Stimulated activated CD8-positive, alpha-beta memory T cell treated with anti-CD3 and anti-CD28 coated beads, Interleukin-7, amount 100 ng/mL, for 1 hour (primary cell): ENCODE data around the gene RPTOR.

Experiments used
- DNase-seq, 2 donors: peaks; one replicate each; pipeline ENCODE4 v3.0.0-alpha.2; 2020; ENCODE audit warnings: low read depth in 2 of 2

The RPTOR gene

DNA sequence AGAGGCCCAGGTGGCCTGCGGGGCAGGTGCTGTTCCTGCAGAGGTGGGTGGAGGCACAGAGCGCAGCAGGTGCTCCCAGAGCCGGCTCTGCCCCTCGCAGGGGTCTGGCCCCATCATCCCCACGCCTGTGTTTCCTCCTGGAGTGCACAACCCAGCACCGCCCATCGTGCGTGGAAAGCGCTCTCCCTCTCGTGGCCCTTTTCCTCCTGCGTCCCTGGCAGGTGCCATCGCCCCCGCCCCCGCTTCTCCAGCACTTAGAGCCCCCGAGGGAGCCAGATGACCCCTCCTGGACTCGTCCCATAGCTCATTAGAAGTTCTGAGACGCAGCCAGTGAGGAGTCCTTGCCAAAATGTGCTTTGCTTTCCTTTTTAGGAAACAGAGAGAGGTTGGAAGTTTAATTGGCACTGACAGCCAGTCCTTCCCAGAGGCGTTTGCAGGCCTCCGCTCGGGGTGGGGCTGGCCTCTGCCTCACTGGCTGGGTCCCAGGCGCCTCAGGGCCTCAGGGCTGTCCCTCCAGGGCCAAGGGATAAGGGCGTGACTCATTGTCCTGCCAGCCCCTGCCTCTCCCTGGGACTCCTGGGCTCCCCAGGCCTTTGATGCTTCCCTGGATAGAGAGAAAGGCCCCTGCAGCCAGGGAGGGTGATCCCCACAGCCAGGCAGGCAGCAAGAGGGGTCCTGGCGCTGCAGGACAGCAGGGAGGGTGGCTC lies 414.8 kb downstream of the RPTOR start:
- DNase-seq: no peak

DNA sequence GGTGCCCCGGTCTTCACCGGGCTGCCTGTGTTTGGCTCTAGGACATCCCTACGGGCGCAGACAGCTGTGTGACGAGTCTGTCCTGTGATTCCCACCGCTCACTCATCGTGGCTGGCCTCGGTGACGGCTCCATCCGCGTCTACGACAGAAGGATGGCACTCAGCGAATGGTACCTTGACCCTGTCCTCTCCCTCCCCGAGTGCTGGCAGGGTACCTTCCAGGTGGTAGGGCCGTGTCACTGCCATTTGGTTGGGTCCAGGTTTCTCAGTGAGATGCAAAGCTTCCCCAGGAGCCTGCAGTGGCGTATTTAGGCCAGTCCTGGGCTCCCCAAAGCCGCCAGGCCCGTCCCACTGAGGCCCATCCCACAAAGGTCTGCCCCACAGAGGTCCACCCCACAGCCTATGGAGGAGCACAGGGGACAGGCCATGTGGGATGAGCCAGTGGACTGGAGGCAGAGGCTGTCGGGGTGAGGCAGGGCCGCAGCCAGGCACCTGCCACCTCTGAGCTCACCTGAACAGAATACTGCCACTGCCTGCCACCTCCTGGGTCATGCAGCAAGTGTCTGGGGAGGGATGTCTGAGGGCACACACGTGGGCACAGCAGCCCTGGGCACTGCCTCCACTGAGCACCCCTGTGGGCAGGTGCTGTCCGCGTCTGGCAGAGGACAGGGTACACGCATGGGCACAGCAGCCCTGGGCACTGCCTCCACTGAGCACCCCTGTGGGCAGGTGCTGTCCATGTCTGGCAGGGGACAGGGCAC lies 415.6 kb downstream of the RPTOR start:
- no peak for DNase-seq

GRCh38 chr17:80960797-80961452 lies 416.3 kb downstream of the RPTOR start:
- no peak for DNase-seq

- no peak for DNase-seq
Measured at GRCh38 chr17:80961541-80962330, 417.1 kb downstream of the RPTOR start.

DNA sequence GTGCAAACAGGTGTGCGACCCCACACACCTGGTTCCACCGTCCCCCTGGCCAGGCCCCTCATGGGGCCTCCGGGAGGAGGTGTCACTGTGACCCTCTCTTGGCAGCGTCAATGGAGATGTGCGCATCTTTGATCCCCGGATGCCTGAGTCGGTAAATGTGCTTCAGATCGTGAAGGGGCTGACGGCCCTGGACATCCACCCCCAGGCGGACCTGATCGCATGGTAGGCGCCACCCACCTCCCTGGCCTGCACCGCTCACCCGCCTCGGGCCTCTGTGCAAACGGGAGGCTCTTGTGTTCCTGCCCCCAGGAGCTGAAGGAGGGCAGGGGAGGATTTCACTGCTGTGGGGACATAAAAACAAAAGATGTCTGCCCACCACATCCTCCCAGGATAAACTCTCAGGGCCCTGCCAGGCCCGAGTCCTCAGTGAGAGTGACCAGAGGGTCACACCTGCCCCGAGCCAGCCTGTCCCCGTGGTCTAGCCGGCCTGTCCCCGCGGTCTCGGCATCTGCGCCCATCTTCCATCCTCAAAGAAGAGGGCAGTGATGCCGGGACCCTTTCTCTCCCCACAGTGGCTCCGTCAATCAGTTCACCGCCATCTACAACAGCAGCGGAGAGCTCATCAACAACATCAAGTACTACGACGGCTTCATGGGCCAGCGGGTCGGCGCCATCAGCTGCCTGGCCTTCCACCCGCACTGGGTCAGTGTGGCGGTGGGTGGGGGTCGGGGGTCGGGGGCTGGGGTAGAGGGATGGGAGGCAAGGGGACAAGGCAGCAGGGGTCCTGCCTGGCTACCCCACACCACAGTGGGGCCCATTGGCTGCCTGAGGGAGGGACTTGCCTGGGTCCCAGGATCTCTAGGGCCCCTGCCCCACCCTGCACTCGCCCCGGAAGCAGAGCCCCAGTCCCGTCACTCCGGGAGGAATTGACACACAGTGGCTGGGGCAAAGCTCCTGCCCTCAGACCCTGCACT lies 418.0 kb downstream of the RPTOR start:
- DNase-seq: no peak

- no peak for DNase-seq
Measured at GRCh38 chr17:80963812-80964543, 419.3 kb downstream of the RPTOR start.

DNA sequence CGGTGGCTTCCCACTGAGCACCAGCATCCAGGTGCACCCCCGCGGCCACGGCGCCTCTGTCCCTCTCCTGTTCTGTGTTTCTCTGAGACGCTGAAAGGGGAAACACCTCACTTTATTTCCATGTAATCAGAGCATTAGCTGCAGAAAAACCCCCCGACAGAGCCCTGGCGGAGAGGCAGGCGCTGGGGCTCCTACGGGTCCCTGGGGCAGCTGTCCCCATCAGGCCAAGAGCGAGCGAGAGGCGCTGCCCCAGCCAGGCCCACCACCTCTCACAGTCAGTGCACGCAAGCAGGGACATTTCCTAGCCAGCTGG lies 419.9 kb downstream of the RPTOR start:
- DNase-seq: no peak

- no peak for DNase-seq
Measured at GRCh38 chr17:80964859-80965580, 420.4 kb downstream of the RPTOR start.

GRCh38 chr17:80965606-80966005 lies 421.0 kb downstream of the RPTOR start:
- no peak for DNase-seq

DNA sequence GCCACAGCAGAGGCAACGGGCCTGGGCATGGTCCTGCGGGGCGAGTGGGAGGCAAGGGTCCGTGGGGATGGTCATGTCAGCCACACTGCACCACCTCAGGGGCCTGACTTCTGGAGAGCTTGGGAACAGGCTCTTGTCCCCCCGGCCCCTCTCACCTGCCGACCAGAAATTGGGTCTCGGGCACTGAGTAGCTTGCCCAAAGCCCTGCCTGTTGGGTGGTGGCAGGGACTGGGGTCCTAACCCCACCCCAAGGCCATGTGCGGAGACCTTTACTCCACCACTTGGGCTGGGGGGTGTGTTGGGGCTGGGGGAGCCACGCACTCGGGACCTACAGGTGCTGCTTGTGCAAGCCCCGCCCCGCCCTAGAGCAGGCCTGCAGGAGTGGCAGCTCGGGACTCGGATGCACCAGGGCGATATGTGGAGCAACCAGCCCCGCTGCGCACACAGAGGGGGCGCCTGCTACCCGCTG lies 422.8 kb downstream of the RPTOR start:
- DNase-seq: no peak

GRCh38 chr17:80968602-80969029 lies 424.0 kb downstream of the RPTOR start:
- DNase-seq: no peak

GRCh38 chr17:80969030-80969673 lies 424.5 kb downstream of the RPTOR start:
- DNase-seq: no peak

DNA sequence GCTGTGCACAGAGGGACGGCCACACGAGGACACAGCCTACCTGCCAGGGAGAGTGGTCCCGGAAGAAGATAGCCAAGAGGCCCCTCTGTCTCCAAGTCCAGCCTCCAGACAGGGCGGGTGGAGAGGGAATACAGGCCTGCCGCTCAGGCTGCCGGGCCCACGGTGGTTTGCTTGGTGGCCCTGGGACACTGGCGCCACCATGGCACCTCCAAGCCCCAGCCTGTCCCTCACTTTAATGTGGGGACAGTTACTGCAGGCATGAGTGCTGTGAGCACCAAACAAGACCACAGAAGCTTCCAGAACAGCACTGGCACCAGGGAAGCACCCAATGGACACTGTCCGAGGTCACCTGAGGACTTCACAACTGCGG lies 425.0 kb downstream of the RPTOR start:
- DNase-seq: no peak

DNA sequence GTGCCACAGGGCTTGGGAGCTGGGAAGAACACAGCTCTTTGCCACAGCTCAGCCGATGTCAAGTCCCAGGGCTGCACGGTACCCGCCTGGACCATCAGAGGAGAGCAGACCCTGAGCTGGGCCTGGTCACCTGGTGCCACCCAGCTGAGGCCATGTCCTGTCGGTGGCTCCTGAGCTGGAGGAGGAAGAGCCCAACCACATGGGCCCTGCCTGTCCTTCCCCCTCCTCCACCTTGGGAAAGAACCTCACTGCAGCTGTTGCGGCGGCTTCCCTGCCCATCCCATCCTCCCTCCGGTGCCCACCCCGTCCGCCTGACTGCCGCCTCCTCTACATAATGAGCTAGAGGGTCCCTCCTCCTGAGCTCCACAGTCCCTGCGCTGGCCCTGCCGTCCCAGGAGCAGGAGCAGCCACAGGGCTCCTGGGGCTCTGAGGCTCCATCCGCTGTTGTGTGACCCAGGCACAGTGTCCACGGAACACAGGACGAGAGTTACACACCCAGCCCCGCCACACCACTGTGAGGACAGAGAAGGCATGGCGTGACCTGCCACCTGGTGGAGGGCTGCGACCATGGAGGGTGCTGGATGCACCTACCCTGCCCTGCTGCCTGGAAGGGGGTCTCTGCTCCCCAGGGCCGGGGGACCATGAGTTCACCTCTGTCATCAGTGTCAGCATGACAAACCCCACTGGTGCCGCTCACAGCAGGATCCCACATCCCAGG lies 425.6 kb downstream of the RPTOR start:
- no peak for DNase-seq

DNA sequence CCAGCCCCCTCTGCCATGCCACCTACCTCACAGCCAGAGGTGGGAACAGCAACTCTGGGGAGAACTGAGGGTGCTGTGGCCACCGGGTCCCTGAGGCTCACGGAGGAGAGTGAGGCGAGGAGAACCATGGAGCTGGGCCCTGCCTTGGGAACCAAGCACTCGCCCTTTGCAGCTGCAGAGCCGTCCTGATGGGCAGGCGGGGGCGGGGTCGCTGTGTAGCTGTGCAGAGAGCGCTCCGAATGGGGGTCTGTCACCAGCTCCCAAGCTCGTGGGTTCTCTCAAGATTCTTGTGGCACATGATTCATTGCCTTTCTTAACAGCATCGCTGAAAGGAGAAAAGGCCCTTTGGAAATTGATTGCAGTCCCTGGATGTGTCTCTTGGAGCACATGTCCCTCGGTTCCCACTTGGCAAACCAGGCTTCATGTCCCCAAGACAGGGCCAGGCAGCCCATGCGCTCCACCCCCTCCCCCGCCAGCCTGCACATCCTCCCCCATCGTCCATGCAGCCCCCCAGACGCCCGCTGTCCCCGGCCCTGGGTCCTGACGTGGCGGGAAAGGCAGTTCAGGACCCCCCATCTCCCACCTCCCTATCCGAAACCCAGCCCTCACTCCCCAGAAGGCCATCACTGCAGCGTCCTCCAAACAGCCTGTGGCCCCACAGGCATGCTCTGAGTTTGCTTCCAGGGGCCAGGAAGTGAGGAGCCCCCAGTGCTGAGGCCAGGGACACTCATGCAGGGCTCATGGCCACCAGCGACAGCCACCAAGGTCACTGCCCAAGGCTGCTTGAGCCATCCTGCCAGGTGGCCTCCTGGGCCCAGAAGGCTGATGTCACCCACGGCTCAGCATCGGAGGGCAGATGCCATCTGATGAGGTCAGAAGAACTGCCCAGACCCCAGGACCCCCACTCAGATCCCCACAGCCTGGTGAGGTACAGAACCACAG lies 426.4 kb downstream of the RPTOR start:
- DNase-seq: no peak

DNA sequence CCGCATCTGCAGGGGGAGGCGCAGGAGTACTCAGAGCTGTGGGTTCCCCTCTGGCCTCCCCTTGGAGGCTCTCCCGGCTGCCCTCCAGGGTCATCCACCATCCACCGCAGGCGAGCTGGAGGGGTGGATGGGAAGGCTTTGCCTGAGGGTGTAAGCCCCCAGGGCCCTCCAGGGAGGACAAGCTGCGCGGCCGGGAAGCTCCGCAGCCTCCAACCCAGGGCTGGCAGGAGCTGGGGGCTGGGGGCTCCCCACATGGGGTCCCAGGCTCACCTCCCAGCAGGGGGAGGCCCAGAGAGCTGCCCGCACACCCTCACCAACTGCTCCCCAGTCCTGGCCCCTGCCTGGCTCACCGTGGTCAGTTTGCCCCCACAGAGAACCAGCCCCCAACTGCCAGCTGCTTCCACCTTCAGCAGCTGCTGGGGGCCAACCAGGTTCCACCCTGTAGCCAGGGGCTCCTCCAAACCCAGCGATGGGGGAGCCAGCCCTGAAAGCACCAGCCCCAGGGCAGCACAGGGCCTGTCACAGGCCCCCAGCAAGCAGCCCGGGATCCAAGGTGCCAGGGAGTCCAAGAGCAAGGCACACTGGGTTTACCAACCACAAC lies 427.2 kb downstream of the RPTOR start:
- no peak for DNase-seq

- no peak for DNase-seq
Measured at GRCh38 chr17:80976701-80977100, 432.1 kb downstream of the RPTOR start.
